ENCODE measurements around the gene SNX6. TPM values are rescaled to one million over a fixed set of nuclear protein-coding genes. Genes with fewer than 3 reads are reported as not detected.

SNX6 gene
- total RNA-seq, 1 experiment from 2014 or later, result 80.4 TPM

DNA sequence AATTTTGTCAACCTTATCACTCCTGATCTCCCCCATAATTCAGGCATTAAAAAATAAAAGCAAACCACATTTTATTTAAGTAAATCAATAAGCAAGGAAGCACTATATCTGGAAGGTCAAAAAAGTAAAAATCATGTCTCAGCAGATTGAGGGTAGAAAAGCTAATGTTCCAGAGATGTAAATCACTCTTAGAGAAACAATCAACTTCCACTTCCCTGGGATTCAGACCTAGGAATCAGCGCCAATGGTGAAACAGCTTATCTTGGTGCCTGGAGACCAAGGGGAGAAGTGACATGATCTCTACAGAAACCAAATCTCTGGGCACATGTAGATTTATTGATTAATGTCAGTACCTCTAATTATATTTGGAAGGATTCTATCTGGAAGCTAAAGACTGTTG, 10.9 kb upstream of the SNX6 start:
- DNase-seq (ENCODE audit: low read depth), result no peak

DNA sequence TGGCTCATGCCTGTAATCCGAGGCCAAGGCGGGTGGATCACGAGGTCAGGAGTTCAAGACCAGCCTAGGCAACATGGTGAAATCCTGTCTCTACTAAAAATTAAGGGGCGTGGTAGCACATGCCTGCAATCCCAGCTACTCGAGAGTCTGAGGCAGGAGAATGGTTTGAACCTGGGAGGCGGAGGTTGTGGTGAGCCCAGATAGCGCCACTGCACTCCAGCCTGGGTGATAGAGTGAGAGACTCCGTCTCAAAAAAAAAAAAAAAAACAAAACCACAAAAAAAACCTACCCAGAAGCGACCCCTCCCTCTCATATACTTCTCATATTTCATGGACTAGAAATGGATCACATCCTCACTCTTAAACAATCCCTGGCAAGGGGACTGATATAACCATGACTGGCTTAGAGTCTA, 4.4 kb upstream of the SNX6 start:
- peak; percentile 50 for DNase-seq (ENCODE audit: low read depth)

DNA sequence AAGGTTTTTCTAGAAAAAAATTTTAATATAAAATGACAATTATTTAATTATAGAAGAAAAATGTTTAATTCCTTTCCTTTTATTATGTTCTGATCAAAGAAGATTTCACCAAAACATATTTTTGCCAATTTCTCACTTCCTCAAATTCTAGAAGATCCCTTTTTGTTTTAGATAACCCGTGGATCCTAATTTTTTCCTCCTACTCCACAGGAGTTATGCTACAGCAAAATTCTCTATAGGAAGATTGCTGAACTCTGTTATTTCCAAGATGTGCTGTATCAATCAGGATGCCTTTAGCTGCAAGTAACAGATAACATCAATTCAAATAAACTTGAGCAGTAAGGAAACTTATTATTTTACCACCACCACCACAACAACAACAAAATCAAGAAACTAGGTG, 3.8 kb upstream of the SNX6 start:
- DNase-seq (ENCODE audit: low read depth), result no peak

GRCh38 chr14:34632411-34632978, 2.5 kb upstream of the SNX6 start:
- no peak for DNase-seq (ENCODE audit: low read depth)

- DNase-seq (ENCODE audit: low read depth), result no peak
Observed at GRCh38 chr14:34629344-34629656, 648 bp downstream of the SNX6 start.

DNA sequence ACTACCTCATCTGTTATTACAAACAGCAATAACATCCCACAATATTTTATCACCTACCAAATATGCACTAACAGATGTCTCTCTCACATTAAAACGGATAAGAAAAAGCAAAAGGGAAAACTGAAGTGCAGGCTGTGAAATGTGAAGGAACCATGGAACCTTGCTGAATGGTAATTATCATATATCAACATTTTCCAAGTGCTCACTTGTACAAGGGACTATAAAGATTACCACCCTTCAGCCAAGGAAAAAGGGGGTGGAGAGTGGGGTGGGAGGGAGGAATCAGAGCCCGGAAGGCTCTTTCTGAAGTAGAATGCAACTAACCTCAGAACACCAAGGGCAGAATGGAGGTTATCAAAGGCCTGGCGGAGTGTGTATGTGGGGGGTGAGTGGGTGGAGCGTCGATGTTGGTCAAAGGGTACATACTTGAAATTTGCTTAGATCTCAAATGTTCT, 1.2 kb downstream of the SNX6 start:
- DNase-seq (ENCODE audit: low read depth), result no peak

GRCh38 chr14:34623506-34623905, 6.4 kb downstream of the SNX6 start:
- DNase-seq (ENCODE audit: low read depth), result peak; percentile 47

DNA sequence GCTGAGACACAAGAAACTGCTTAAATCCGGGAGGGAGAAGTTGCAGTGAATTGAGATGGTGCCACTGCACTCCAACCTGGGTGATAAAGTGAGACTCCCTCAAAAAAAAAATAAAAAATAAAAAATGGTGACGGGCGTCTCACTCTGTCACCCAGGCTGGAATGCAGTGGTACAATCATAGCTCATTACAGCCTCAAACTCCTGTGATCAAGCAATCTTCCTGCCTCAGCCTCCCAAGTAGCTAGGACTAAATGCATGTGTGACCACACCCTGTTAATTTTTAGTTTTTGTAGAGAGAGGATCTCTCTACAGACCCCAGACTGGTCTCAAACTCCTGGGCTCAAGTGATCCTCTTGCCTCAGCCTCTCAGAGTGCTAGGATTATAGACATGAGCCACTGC, 9.1 kb downstream of the SNX6 start:
- no peak for DNase-seq (ENCODE audit: low read depth)

- DNase-seq (ENCODE audit: low read depth), result no peak
Observed at GRCh38 chr14:34620115-34620514, 9.8 kb downstream of the SNX6 start.

DNA sequence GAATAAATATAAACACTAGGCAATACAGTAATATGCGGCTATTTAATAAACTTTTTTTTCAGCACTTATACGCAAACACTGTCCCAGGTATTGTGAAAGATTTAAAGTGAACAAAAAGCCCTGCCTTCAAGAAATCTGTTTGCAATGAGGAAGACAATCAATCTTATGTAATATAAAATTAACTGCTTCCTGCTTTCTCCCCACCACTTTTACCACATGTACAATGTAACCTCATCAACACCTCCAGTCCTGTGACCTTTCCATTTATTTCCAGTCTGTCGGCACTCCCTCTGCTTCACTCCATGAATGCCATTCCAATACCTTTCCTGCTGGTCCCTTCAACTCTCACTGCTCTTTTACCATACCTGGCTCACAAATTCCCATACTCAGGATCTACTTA, 10.5 kb downstream of the SNX6 start:
- DNase-seq (ENCODE audit: low read depth), result no peak

- DNase-seq (ENCODE audit: low read depth), result no peak
Observed at GRCh38 chr14:34616360-34616759, 13.6 kb downstream of the SNX6 start.

- DNase-seq (ENCODE audit: low read depth), result no peak
Observed at GRCh38 chr14:34615507-34615906, 14.4 kb downstream of the SNX6 start.

DNA sequence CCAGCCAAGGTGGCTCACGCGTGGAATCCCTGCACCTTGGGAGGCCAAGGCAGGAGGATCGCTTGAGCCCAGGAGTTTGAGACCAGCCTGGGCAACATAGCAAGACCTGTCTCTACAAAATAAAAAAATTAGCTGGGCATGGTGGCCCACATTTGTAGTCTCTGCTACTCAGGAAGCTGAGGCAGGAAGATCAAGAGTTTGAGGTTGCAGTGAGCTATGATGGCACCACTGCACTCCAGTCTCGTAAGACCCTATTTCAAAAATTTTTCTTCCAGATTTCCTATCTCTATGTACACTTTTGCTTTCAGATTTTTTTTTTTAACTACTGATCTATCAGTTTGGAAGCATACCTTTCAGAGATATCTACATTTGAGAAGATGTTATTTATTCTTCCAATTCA, 15.3 kb downstream of the SNX6 start:
- DNase-seq (ENCODE audit: low read depth), result no peak

DNA sequence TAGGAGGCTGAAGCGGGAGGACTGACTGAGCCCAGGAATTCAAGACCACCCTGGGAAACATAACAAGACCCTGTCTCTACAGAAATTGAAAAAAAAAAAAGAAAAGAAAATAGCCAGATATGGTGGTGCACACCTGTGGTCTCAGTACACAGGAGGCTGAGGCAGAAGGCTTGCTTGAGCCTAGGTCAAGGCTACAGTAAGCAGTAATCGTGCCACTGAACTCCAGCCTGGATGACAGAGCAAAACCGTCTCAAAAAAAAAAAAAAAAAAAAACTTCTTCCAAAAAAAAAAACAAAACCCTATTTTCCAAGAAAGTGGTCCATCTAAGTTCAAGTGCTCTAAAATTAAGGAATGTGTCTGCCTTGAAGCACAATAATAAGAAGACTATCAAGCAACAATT, 19.8 kb downstream of the SNX6 start:
- DNase-seq (ENCODE audit: low read depth), result no peak

- DNase-seq (ENCODE audit: low read depth), result no peak
Observed at GRCh38 chr14:34605461-34605860, 24.5 kb downstream of the SNX6 start.

- DNase-seq (ENCODE audit: low read depth), result peak; percentile 35
Observed at GRCh38 chr14:34604995-34605394, 25.0 kb downstream of the SNX6 start.

DNA sequence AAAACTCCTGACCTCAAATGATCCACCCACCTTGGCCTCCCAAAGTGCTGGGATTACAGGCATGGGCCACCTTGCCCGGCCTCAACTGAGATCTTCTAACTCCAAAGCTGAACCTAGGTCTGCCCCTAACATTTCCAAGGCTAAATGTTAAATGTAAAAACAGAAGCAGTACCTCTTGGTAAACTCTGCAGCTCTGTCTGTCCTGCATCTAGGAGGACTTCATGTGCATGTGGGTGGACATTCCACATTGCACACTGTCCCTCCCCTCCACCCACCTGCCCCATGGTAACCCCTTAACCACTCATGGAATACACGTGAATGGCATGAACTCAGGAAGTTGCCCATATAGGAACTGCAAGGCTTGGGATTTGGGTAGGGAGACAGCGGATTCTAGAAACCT, 33.1 kb downstream of the SNX6 start:
- DNase-seq (ENCODE audit: low read depth), result no peak

- DNase-seq (ENCODE audit: low read depth), result no peak
Observed at GRCh38 chr14:34593740-34594375, 36.1 kb downstream of the SNX6 start.

DNA sequence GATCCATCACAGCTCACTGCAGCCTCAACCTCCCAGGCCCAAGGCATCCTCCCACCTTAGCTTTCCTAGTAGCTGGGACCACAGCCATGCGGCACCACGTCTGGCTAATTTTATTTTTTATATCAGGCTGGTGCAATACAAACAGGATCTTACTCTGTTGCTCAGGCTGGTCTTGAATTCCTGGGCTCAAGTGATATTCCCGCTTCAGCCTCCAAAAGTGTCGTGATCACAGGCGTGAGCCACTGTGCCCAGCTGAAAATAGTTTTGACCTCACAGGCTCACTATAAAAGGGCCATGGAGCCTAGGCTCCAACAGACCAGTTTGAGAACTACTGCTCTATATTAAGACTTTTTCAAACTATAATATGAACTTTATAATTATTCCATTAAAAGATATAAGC, 37.3 kb downstream of the SNX6 start:
- DNase-seq (ENCODE audit: low read depth), result no peak

DNA sequence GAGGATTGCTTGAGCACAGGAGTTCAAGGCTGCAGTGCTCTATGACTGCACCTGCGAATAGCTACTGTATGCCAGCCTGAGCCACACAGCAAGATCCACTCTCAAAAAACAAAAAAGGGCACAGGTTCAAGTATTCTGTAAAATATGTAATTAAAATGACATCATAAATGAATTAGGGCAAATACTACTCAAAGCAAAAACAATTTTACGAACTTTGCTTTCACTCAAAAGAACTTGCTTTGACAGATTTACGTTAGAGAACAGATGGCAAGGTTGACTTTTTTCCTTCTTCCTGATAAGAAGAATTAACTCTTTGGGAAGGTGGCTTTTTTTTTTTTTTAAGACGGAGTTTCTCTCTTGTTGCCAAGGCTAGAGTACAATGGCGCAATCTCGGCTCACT, 46.4 kb downstream of the SNX6 start:
- no peak for DNase-seq (ENCODE audit: low read depth)

DNA sequence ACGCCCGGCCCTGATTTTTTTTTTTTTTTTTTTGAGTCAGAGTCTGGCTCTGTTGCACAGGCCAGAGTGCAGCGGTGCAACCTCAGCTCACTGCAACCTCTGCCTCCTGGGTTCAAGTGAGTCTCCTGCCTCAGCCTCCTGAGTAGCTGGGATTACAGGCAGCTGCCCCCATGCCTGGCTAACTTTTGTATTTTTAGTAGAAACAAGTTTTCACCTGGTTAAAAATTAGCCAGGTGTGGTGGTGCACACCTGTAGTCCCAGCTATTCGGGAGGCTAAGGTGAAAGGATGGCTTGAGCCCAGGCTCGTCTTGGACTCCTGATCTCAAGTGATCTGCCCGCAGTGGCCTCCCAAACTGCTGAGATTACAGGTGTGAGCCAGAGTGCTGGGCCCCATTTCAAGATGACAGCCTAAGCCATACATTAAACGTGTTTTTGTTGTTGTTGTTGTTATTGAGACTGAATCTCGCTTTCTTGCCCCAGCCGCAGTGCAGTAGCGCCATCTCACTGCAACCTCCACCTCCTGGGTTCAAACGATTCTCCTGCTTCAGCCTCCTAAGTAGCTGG, 47.7 kb downstream of the SNX6 start:
- DNase-seq (ENCODE audit: low read depth), result no peak

GRCh38 chr14:34580381-34580780, 49.6 kb downstream of the SNX6 start:
- DNase-seq (ENCODE audit: low read depth), result no peak

- DNase-seq (ENCODE audit: low read depth), result no peak
Observed at GRCh38 chr14:34571771-34572170, 58.2 kb downstream of the SNX6 start.
